ENCODE measurements around the gene EPS8L1.
"Not testable (repeated sequence)": the region's sequence is repeated elsewhere in the genome, so short reads cannot be mapped to it uniquely, and the experiment has no call there.

Gene EPS8L1

GRCh38 chr19:55050749-55051532 lies 24.7 kb upstream of the EPS8L1 start:
- no peak for DNase-seq (ENCODE audit: low spot score)

GRCh38 chr19:55053735-55054134 lies 21.9 kb upstream of the EPS8L1 start:
- peak; percentile 1 for DNase-seq (ENCODE audit: low spot score)

- no peak for DNase-seq (ENCODE audit: low spot score)
Observed at GRCh38 chr19:55056827-55057226, 18.8 kb upstream of the EPS8L1 start.

GRCh38 chr19:55058781-55059610 lies 16.7 kb upstream of the EPS8L1 start:
- no peak for DNase-seq (ENCODE audit: low spot score)

GRCh38 chr19:55060287-55060686 lies 15.4 kb upstream of the EPS8L1 start:
- DNase-seq (ENCODE audit: low spot score): not testable (repeated sequence)

- peak; percentile 98 for DNase-seq (ENCODE audit: low spot score)
Observed at GRCh38 chr19:55062735-55063491, 12.8 kb upstream of the EPS8L1 start, which contains the start of gene RDH13. Gene RDH13 (minus strand): TSS chr19:55063148. CDS start chr19:55063032, 116 bp downstream.

GRCh38 chr19:55063492-55063843 lies 12.2 kb upstream of the EPS8L1 start:
- no peak for DNase-seq (ENCODE audit: low spot score)

GRCh38 chr19:55065516-55065915 lies 10.2 kb upstream of the EPS8L1 start:
- not testable (repeated sequence) for DNase-seq (ENCODE audit: low spot score)

GRCh38 chr19:55066107-55066709 lies 9.5 kb upstream of the EPS8L1 start:
- no peak for DNase-seq (ENCODE audit: low spot score)

GRCh38 chr19:55067869-55068268 lies 7.8 kb upstream of the EPS8L1 start:
- DNase-seq (ENCODE audit: low spot score): no peak

GRCh38 chr19:55068950-55069864 lies 6.5 kb upstream of the EPS8L1 start:
- DNase-seq (ENCODE audit: low spot score): peak; percentile 41

GRCh38 chr19:55069865-55070197 lies 5.8 kb upstream of the EPS8L1 start:
- no peak for DNase-seq (ENCODE audit: low spot score)

- no peak for DNase-seq (ENCODE audit: low spot score)
Observed at GRCh38 chr19:55070466-55071128, 5.1 kb upstream of the EPS8L1 start.

GRCh38 chr19:55071129-55071502 lies 4.6 kb upstream of the EPS8L1 start:
- DNase-seq (ENCODE audit: low spot score): peak; percentile 54

GRCh38 chr19:55071913-55072312 lies 3.8 kb upstream of the EPS8L1 start:
- no peak for DNase-seq (ENCODE audit: low spot score)

GRCh38 chr19:55076321-55076720 lies 652 bp downstream of the EPS8L1 start:
- DNase-seq (ENCODE audit: low spot score): no peak

GRCh38 chr19:55077106-55077505 lies 1.4 kb downstream of the EPS8L1 start:
- DNase-seq (ENCODE audit: low spot score): no peak

- no peak for DNase-seq (ENCODE audit: low spot score)
Observed at GRCh38 chr19:55078996-55079395, 3.3 kb downstream of the EPS8L1 start.

GRCh38 chr19:55079400-55080038 lies 3.9 kb downstream of the EPS8L1 start:
- no peak for DNase-seq (ENCODE audit: low spot score)

Measured in GM03348 (cell line).